HFF-Myc (cell line): ENCODE data around the gene ATP11A.

Source experiments
- DNase-seq: peaks from one replicate; pipeline ENCODE4 v3.0.0-alpha.2; 2011; ENCODE audit warnings: low read depth; ENCODE audit errors: extremely low read depth
- H3K4me3 ChIP-seq: replicated peaks from 2 replicates; pipeline ENCODE4 v1.5.1; 2011; ENCODE audit warnings: low read depth, mild to moderate bottlenecking, control low read depth, low read length
- TF ChIP-seq, protein P1 (sequence below): IDR thresholded peaks from 2 replicates; pipeline ENCODE4 v1.5.1; 2012; ENCODE audit warnings: mild to moderate bottlenecking, low read depth, low read length, control low read depth; ENCODE audit errors: missing control alignments

The ATP11A gene

DNA sequence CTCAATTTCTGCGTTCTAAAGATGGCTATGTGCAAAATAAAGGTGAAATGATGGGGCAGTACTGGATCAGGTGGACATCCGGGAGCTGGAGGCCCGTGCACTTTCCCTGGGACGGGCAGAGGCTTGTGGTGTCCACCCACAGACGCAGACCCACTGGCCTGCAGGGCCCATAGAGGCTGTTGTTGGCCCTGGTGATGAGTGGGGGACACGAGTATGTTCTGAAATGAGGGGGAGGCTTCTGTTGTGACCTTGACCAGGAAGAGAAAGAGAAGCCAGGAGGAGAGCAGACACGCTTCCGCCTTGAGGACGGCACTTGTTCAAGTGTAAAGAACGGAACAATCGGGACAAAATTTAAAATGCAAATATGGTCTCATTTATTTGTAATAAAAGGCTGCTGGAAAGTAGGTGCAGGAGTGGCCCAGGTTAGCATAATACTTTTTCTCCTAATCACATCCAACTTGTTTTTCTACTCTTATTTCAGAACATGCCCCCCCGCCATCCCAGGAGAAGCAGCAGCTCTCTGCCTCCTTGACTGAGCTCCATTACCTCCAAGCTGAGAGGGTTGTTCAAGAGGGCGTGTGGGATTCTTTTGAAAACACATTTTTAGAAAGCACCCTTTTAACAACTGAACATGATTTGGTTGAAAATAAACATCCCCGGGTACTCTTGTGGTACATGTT lies 27.1 kb downstream of the ATP11A start:
- no peak for DNase-seq
- H3K4me3 ChIP-seq, result no peak overlapping the region
- TF ChIP-seq, protein P1, sequence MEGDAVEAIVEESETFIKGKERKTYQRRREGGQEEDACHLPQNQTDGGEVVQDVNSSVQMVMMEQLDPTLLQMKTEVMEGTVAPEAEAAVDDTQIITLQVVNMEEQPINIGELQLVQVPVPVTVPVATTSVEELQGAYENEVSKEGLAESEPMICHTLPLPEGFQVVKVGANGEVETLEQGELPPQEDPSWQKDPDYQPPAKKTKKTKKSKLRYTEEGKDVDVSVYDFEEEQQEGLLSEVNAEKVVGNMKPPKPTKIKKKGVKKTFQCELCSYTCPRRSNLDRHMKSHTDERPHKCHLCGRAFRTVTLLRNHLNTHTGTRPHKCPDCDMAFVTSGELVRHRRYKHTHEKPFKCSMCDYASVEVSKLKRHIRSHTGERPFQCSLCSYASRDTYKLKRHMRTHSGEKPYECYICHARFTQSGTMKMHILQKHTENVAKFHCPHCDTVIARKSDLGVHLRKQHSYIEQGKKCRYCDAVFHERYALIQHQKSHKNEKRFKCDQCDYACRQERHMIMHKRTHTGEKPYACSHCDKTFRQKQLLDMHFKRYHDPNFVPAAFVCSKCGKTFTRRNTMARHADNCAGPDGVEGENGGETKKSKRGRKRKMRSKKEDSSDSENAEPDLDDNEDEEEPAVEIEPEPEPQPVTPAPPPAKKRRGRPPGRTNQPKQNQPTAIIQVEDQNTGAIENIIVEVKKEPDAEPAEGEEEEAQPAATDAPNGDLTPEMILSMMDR, result no peak

DNA sequence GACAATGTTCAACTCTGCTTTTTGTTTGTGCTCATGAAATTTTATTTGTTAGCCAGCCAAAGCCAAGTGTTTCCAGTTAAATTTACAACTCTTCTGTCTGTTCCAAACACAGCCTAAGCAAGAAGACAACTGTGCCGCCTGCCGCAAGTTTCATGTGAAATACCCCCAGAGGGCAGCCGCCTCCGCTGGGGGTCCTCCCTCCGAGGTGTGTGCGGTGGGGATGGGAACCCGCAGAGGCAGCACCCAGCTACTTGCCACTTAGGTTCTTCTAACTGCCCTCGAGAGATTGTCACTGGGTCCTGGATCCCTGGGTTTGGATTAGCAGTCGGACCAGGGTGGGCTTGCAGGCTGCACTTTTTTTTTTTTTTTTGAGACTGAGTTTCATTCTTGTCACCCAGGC lies 28.5 kb downstream of the ATP11A start:
- no peak for DNase-seq
- TF ChIP-seq, protein P1, result no peak
- no peak overlapping the region for H3K4me3 ChIP-seq

DNA sequence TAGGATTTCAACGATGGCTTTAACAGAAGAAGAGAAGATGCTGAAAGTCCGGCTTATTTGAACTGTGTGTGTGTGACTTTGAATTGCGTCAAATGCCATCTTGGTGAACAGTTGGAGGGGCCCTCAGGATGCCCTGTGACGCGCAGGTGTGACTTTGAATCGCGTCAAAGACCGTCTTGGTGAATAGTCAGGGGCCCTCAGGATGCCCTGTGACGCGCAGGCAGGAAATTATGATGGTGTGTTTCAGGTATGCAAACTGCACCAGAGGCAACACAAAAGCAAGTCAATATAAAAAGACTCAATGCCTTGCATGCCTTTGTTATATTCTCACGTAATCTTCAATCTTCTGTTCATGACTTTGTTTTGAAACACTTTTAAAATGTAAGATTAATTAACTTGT lies 29.2 kb downstream of the ATP11A start:
- TF ChIP-seq, protein P1, result no peak
- no peak overlapping the region for H3K4me3 ChIP-seq
- DNase-seq, result no peak

DNA sequence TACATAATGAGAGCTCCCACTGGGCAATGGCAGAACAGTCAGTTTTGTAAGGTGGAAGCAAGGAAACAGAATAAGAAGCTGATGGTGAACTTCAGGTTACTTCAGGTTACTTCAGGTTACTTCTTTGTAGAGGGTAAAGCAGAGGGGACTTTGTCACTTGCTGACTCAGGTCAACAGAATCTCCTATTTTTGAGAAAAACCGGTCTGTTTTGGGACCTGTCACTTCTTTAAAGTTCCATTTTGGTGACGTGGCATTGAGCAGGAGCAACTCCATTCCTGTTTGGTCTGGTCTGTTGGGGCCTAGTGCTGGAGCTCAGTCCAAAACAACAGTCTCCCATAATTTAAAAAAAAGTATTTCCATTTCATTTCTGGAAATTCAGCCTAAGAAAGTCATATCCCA lies 29.7 kb downstream of the ATP11A start:
- DNase-seq, result no peak
- no peak overlapping the region for H3K4me3 ChIP-seq
- TF ChIP-seq, protein P1, result no peak

DNA sequence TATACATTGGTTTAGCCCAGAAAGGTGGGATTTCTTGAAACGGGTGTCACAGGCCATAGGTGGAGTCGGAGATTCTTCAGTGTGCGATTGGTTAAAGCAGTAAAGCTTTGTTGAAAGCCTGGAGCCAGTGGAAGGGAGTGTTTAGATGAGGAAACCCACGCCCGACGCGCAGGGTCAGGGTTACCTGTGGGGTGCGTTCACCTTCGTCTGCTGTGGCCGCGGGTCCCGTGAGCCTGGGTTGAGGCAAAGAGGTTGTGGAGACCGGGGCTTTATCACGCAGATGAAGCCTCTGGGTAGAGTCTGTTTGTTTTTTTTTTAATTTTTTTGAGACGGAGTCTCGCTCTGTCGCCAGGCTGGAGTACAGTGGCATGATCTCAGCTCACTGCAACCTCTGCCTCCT lies 30.4 kb downstream of the ATP11A start:
- TF ChIP-seq, protein P1, result no peak
- H3K4me3 ChIP-seq, result no peak overlapping the region
- DNase-seq, result no peak

DNA sequence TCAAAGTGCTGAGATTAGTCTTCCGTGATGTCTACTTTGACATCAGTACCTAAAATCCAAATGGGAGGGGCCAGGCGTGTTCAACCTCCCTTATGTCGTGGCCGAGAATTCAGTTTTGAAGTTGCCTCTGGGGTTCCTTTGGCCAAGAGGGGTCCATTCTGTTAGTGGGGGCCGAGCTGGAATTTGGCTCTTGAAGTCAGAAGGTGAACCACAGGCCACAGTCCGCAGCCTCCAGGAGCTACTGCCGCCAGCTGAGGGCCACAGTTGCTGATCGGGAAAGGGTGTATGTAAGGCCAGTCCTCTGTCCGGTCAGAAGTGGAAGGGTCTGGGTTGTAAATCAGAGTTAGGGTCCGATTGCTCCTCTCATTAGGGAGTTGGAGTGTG lies 31.0 kb downstream of the ATP11A start:
- DNase-seq, result no peak
- TF ChIP-seq, protein P1, result no peak
- H3K4me3 ChIP-seq, result no peak overlapping the region
